GM12892 (cell line): ENCODE results near the gene CTBP2.

Experiments
- POLR2A ChIP-seq: IDR thresholded peaks from 2 replicates; pipeline ENCODE4 v1.6.1; 2011; ENCODE audit warnings: low read depth, low read length, control low read depth
- POLR2AphosphoS5 ChIP-seq: IDR thresholded peaks from 2 replicates; pipeline ENCODE4 v1.6.1; 2011; ENCODE audit warnings: low read depth, low read length, control low read depth
- TAF1 ChIP-seq: IDR thresholded peaks from 2 replicates; pipeline ENCODE4 v1.6.1; 2011; ENCODE audit warnings: low read depth, mild to moderate bottlenecking, control low read depth, low read length, borderline replicate concordance

DNA sequence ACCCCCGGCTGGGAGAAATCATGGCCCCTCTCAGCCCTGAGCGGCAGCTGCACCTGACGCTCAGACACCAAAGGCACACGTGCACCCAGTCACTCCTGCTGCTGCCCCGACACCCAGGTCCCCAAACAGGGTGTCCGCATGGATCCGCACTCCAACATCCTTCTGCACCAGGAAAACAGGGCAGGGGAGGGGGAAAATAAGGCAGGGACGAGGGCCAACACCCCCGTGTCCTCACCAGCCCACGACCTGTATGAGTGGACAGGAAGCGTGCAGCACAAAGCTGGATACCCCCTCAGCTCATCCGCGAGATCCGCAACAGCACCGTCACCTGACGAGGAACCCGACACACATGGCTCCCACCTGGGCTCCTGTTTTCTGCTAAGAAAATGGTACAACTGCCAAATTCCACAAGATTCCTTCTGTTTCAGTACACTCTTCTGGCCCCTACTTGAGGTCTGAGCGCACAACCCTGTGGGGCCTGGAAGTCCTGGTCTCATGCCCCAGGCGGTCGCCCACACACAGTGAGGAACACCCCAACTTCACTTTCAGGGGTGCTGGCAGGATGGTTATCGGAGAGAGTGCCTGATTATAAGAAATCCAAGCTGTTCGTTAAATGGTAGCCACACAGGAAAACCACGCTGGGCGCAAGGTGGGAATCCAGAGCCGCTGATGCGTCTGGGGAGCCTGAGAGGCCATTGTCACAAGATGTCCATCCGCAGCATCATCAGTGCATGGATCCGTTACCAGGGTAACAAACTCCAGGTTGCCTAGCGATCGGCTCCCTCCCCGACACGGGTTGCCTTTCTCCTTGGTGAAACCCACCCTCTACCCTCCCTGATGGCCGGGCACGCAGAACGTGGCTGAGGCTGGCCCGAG lies 154.8 kb downstream of the CTBP2 start:
- TF ChIP-seq POLR2A, result no peak
- TF ChIP-seq TAF1, result no peak
- TF ChIP-seq POLR2AphosphoS5, result no peak
